GM18868 (cell line): Measurements from ENCODE around the gene ATAD3A.

Source experiments
- ATAC-seq: cut with Tn5 transposase; IDR thresholded peaks from one replicate; pipeline ENCODE4 v1.9.1; 2021; ENCODE audit warnings: mild to moderate bottlenecking, moderate library complexity; ENCODE audit not compliant: unreplicated experiment

Gene ATAD3A

DNA sequence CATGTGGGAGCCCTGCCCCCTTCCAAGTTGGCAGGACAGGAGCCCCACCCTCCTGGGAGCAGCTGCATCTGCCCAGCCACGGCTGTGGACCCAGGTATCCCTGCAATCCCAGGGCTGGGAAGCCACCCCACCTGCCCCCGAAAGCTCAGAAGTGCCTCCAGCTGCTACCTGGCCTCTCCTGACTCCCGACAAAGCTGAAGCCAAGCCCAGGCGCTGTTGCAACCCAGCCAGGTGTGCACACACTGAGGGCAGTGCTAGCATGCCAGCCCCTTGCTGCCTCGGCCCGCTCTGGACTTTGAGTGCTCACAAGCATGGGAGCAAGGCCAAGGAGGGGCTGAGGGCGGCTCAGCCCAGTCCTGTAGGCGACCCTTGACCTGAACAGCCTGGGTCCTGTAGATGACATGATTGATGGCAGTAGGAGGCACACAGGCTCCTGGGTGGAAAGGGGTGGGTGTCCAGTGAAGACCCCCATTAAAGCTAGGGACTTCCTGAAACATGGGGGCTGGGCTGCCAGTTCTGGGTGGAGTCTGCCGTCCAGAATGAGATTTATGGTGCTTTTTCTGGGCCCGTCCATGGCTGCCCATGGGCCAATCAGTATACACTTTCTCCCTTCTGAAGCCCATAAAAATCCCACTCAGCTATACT lies 65.5 kb downstream of the ATAD3A start:
- ATAC-seq, result no peak

DNA sequence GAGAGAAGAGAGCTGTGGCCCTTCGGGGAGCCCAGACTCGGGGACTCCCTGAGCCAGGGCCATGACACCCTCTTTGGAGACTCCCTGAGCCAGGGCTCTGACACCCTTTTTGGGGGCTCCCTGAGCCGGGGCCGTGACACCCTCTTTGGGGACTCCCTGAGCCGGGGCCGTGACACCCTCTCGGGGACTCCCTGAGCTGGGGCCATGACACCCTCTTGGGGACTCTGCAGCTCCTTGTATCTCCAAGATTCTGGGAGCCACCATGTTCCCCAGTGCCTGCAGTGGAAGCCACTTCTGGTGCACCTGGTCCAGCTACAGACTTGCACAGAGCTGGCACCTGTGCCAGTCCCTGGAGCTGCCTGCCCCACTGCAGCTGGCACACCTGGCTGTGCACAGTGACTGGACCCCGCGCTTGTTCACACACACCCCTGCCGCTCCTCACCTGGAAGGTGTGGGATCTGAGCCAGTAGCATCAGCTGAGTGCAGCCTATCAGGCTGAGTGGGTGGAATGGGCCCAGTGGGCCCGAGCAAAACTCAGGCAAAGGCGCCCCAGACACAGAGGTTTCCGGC lies 66.5 kb downstream of the ATAD3A start:
- no peak for ATAC-seq

GRCh38 chr1:1582585-1583346 lies 70.8 kb downstream of the ATAD3A start:
- no peak for ATAC-seq

- no peak for ATAC-seq
Observed at GRCh38 chr1:1583347-1584010, 71.5 kb downstream of the ATAD3A start.
